A549 (cell line): ENCODE data around the gene GPR52. TPM values are rescaled to one million over a fixed set of nuclear protein-coding genes. Genes with fewer than 3 reads are reported as not detected.

Source experiments
- ATAC-seq, 2 experiments: fragments of 200-7000 bp in 1 of 2; fragments of >200 bp in 1 of 2; cut with Nextera tagmentation in 1 of 2; cut with Tn5 transposase in 1 of 2; 3 replicates each; pipeline versions ENCODE4 v1.8.0 to v1.9.1; 2018 to 2020; ENCODE audit warnings: mild to moderate bottlenecking in 1 of 2, moderate library complexity in 1 of 2
- CTCF ChIA-PET: fragments of 300-600 bp; sonication (Branson Sonifier 250); formaldehyde crosslinking; extraction: SDS; loops from one replicate; lab custom pipeline; 2021; ENCODE audit warnings: antibody characterized with exemption, inconsistent platforms; lab: Yijun Ruan, JAX
- POLR2A ChIA-PET: fragments of 350-600 bp; formaldehyde crosslinking; extraction: SDS; loops from one replicate; lab custom pipeline; 2021; ENCODE audit warnings: antibody characterized with exemption, inconsistent platforms; lab: Yijun Ruan, JAX
- DNase-seq, 2 experiments: peaks; one replicate each; pipeline versions ENCODE4 v3.0.0 to v3.0.0-alpha.2; 2011 to 2016; ENCODE audit warnings: low read depth in 1 of 2, low spot score in 1 of 2
- FAIRE-seq: peaks from 2 replicates; lab custom pipeline; 2011; peaks lifted over from hg19 to GRCh38; lab: Jason Lieb, UNC
- H3K27ac ChIP-seq, 2 experiments: fragments of >200 bp; sonication (Bioruptor Twin); formaldehyde crosslinking; 3 replicates each; pipeline ENCODE4 v1.5.1; 2016 to 2017
- H3K4me1 ChIP-seq: fragments of >200 bp; sonication (Bioruptor Twin); formaldehyde crosslinking; 3 replicates; pipeline ENCODE4 v1.6.1; 2016
- H3K4me2 ChIP-seq: fragments of >200 bp; sonication (Bioruptor Twin); formaldehyde crosslinking; 3 replicates; pipeline ENCODE4 v1.6.1; 2016
- H3K4me3 ChIP-seq: fragments of >200 bp; sonication (Bioruptor Twin); formaldehyde crosslinking; 3 replicates; pipeline ENCODE4 v1.5.1; 2016
- H3K9me3 ChIP-seq: fragments of >200 bp; sonication (Bioruptor Twin); formaldehyde crosslinking; 3 replicates; pipeline ENCODE4 v1.6.1; 2016
- CHD4 ChIP-seq: fragments of 200-600 bp; sonication (generic); IDR thresholded peaks from 2 replicates; pipeline ENCODE4 v1.6.1; 2016; ENCODE audit warnings: antibody characterized with exemption, mild to moderate bottlenecking, borderline replicate concordance
- EHMT2 ChIP-seq: fragments of 200-600 bp; sonication (generic); IDR thresholded peaks from 2 replicates; pipeline ENCODE4 v1.6.1; 2016; ENCODE audit warnings: antibody characterized with exemption, low read depth, mild to moderate bottlenecking, moderate library complexity
- ESRRA ChIP-seq: fragments of 150-350 bp; IDR thresholded peaks from 2 replicates; pipeline ENCODE4 v1.6.1; 2014; ENCODE audit warnings: mild to moderate bottlenecking, low read length, borderline replicate concordance
- HOXB5 ChIP-seq: fragments of 250-450 bp; sonication (Bioruptor Pico); IDR thresholded peaks from 2 replicates; pipeline ENCODE4 v1.5.0; 2020; ENCODE audit warnings: mild to moderate bottlenecking, moderate library complexity
- JUN ChIP-seq, 2 experiments: fragments of >200 bp; sonication (Bioruptor Twin); formaldehyde crosslinking; IDR thresholded peaks; 2 replicates in 1 of 2; 3 replicates in 1 of 2; pipeline ENCODE4 v1.6.1; 2016 to 2017
- KDM5A ChIP-seq: fragments of 200-600 bp; sonication (generic); IDR thresholded peaks from 2 replicates; pipeline ENCODE4 v1.6.1; 2016; ENCODE audit warnings: antibody characterized with exemption, mild to moderate bottlenecking
- MAFK ChIP-seq: fragments of 450-650 bp; IDR thresholded peaks from 2 replicates; pipeline ENCODE4 v1.6.1; 2014; ENCODE audit not compliant: partially characterized antibody
- MAX ChIP-seq: IDR thresholded peaks from 2 replicates; pipeline ENCODE4 v1.6.1; 2012
- PBX3 ChIP-seq: IDR thresholded peaks from 2 replicates; pipeline ENCODE4 v1.6.1; 2012
- POLR2A ChIP-seq: IDR thresholded peaks from 2 replicates; pipeline ENCODE4 v1.6.1; 2012; ENCODE audit warnings: mild to moderate bottlenecking, low read length
- POLR2AphosphoS2 ChIP-seq: conservative IDR thresholded peaks from 2 replicates; pipeline ENCODE4 v1.6.1; 2012; ENCODE audit warnings: low read length, improper control_type of control experiment, inconsistent platforms
- REST ChIP-seq: fragments of 200-600 bp; sonication (generic); IDR thresholded peaks from 2 replicates; pipeline ENCODE4 v1.6.1; 2016; ENCODE audit warnings: antibody characterized with exemption, mild to moderate bottlenecking, moderate library complexity
- SMC3 ChIP-seq: fragments of >200 bp; sonication (Bioruptor Twin); formaldehyde crosslinking; IDR thresholded peaks from 3 replicates; pipeline ENCODE4 v1.6.1; 2018; ENCODE audit warnings: inconsistent platforms
- TFCP2L1 ChIP-seq: fragments of 250-450 bp; sonication (Bioruptor Pico); IDR thresholded peaks from 2 replicates; pipeline ENCODE4 v1.5.0; 2021; ENCODE audit warnings: mild to moderate bottlenecking
- ZNF302 ChIP-seq: fragments of 250-450 bp; sonication (Bioruptor Pico); IDR thresholded peaks from 2 replicates; pipeline ENCODE4 v1.9.0; 2021; ENCODE audit warnings: inconsistent platforms, mild to moderate bottlenecking, moderate library complexity
- WGBS: methylation state at CpG from one replicate; pipeline ENCODE4 v1.1.6; 2017; ENCODE audit errors: missing lambda C conversion rate; 5-methylcytosine and 5-hydroxymethylcytosine counted together
- polyA plus RNA-seq, 4 experiments: library from polyadenylated mRNA; depleted of rRNA in 3 of 4; stranded (reverse); fragments of >200 nt; fragmentation: RNase III in 1 of 4; extraction: RNeasy Plus Mini Kit Qiagen cat#74134 plus additional on column Dnase treatment in 1 of 4; gene quantifications; 2 replicates in 3 of 4; 3 replicates in 1 of 4; pipeline ENCODE4 v1.2.3, GENCODE V29; 2011 to 2017

GPR52 gene
- polyA plus RNA-seq, 2 of the 4 experiments (the other 2 are of a cell fraction), result 0.22 TPM; not detected in 1

- H3K4me1 ChIP-seq, result no peaks in the 10 kb centered on the region
- no peaks in the 10 kb centered on the region for H3K9me3 ChIP-seq
- H3K4me2 ChIP-seq, result no peak overlapping the region
- no peak for DNase-seq
- H3K4me3 ChIP-seq, result no peak overlapping the region
- 65% methylated on average over 2 of the region's 2 CpGs for WGBS
- TF ChIP-seq SMC3 (no peak), POLR2A (no peak), TFCP2L1 (no peak), HOXB5 (CRISPR knock-in tag) (no peak), CHD4 (no peak), EHMT2 (no peak), JUN (IDR thresholded peaks at IDR 0.05) (no peak), ZNF302 (CRISPR knock-in tag) (no peak), REST (no peak), MAX (no peak), KDM5A (no peak)
- POLR2A ChIA-PET, result no interaction called here
- CTCF ChIA-PET, result no interaction called here
- FAIRE-seq, result no peak
- no peak for ATAC-seq
- H3K27ac ChIP-seq, result no peak overlapping the region
Measured at GRCh38 chr1:174417921-174418320, 29.8 kb upstream of the GPR52 start.

- Histone ChIP-seq H3K9me3 (no peaks in the 10 kb centered on the region), H3K4me2 (no peak overlapping the region), H3K4me3 (no peak overlapping the region), H3K27ac (no peak overlapping the region), H3K4me1 (no peaks in the 10 kb centered on the region)
- ChIA-PET POLR2A (no interaction called here), CTCF (no interaction called here)
- TF ChIP-seq KDM5A (no peak), PBX3 (no peak)
- ATAC-seq (no peak), FAIRE-seq (no peak), DNase-seq (no peak)
Measured at GRCh38 chr1:174425121-174425520, 22.6 kb upstream of the GPR52 start.

- POLR2A ChIA-PET, result no interaction called here
- FAIRE-seq (no peak), ATAC-seq (no peak), DNase-seq (no peak)
- WGBS, result 84% methylated on average over 3 of the region's 3 CpGs
- TF ChIP-seq POLR2AphosphoS2 (no peak), SMC3 (no peak), ESRRA (no peak), MAFK (peak; percentile 67)
- no peak overlapping the region for H3K4me2 ChIP-seq
- H3K4me1 ChIP-seq, result no peaks in the 10 kb centered on the region
- no peak overlapping the region for H3K4me3 ChIP-seq
- H3K9me3 ChIP-seq, result no peaks in the 10 kb centered on the region
- CTCF ChIA-PET, result no interaction called here
- H3K27ac ChIP-seq, result no peak overlapping the region
Measured at GRCh38 chr1:174426153-174426552, 21.6 kb upstream of the GPR52 start.

GRCh38 chr1:174428033-174428432 is 19.7 kb upstream of the GPR52 start:
- CTCF ChIA-PET, result interaction anchor here (0.5 kb wide), 1 partner anchor 132 kb away, joined by 3 read pairs; no protein-coding TSS in a partner anchor
- no peak for ATAC-seq
- no peak overlapping the region for H3K27ac ChIP-seq
- H3K4me3 ChIP-seq, result no peak overlapping the region
- H3K4me1 ChIP-seq, result no peaks in the 10 kb centered on the region
- DNase-seq, result peak in 1 of 2 experiments; percentile 3
- H3K4me2 ChIP-seq, result no peak overlapping the region
- POLR2A ChIA-PET, result no interaction called here
- FAIRE-seq, result no peak
- H3K9me3 ChIP-seq, result no peaks in the 10 kb centered on the region
- WGBS, result 73% methylated on average over 3 of the region's 3 CpGs
- TF ChIP-seq SMC3, result no peak
- TF ChIP-seq MAFK, result peak; percentile 99
